ENCODE data around the gene LPAR5. TPM values are rescaled to one million over a fixed set of nuclear protein-coding genes. Genes with fewer than 3 reads are reported as not detected.

LPAR5 gene
- total and polyA plus RNA-seq, 2 of the 8 experiments (the other 6 are each of a cell fraction or from before 2014, with no cell fraction given): 0.22 to 0.24 TPM

GRCh38 chr12:6640497-6640896, 4.7 kb upstream of the LPAR5 start:
- TF ChIP-seq TBP (IDR thresholded peaks at IDR 0.05; ENCODE audit: low read depth, low read length) (no peak), TEAD4 (IDR thresholded peaks at IDR 0.05; ENCODE audit: low read depth, low read length) (no peak), MAFK (IDR thresholded peaks at IDR 0.05; ENCODE audit: low read depth, low read length) (no peak), CBX5 (IDR thresholded peaks at IDR 0.05; ENCODE audit: low read depth, low read length) (no peak), TAF1 (IDR thresholded peaks at IDR 0.05; ENCODE audit: low read depth, low read length) (no peak), RFX5 (IDR thresholded peaks at IDR 0.05; ENCODE audit: borderline replicate concordance, low read depth, low read length) (no peak), RNF2 (IDR thresholded peaks at IDR 0.05; ENCODE audit: borderline replicate concordance, low read depth, low read length, missing control alignments, poor library complexity, severe bottlenecking) (no peak), CHD1 (IDR thresholded peaks at IDR 0.05; ENCODE audit: low read depth, low read length) (no peak), CHD2 (IDR thresholded peaks at IDR 0.05; ENCODE audit: low read length) (no peak), NRF1 (IDR thresholded peaks at IDR 0.05; ENCODE audit: low read depth, low read length) (no peak), SP2 (IDR thresholded peaks at IDR 0.05; ENCODE audit: low read length) (no peak), HDAC2 (IDR thresholded peaks at IDR 0.05; ENCODE audit: borderline replicate concordance in 1 of 2, low read depth in 2 of 2, low read length in 2 of 2) (no peak)
- TF ChIP-seq, protein P1, sequence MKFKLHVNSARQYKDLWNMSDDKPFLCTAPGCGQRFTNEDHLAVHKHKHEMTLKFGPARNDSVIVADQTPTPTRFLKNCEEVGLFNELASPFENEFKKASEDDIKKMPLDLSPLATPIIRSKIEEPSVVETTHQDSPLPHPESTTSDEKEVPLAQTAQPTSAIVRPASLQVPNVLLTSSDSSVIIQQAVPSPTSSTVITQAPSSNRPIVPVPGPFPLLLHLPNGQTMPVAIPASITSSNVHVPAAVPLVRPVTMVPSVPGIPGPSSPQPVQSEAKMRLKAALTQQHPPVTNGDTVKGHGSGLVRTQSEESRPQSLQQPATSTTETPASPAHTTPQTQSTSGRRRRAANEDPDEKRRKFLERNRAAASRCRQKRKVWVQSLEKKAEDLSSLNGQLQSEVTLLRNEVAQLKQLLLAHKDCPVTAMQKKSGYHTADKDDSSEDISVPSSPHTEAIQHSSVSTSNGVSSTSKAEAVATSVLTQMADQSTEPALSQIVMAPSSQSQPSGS (IDR thresholded peaks at IDR 0.05; ENCODE audit: low read length): no peak
- Histone ChIP-seq H3K79me1 (ENCODE audit: low read depth, low read length) (no peaks in the 10 kb centered on the region), H4K8ac (ENCODE audit: extremely low read depth, insufficient read depth, low read length) (no peak overlapping the region), H3K23me2 (ENCODE audit: low read depth, low read length) (no peaks in the 10 kb centered on the region), H3K23ac (ENCODE audit: insufficient read length) (no peak overlapping the region), H2BK120ac (replicated peaks; ENCODE audit: low read depth, low read length) (no peak overlapping the region), H3K14ac (ENCODE audit: insufficient read length) (no peak overlapping the region), H3K56ac (replicated peaks; ENCODE audit: insufficient read length, low read depth, low read length) (no peak overlapping the region), H2AK5ac (ENCODE audit: low read depth, low read length) (no peak overlapping the region), H3K4ac (replicated peaks; ENCODE audit: insufficient read length, low read depth, low read length) (no peak overlapping the region), H3K27me3 (replicated peaks in 1 of 4; ENCODE audit: control insufficient read depth in 3 of 4, extremely low read depth in 1 of 4, insufficient read depth in 3 of 4, low read length in 3 of 4) (no peaks in the 10 kb centered on the region; a peak in 1 of 7 replicates), H2BK15ac (ENCODE audit: low read length) (no peak overlapping the region), H2BK20ac (ENCODE audit: low read length) (no peak overlapping the region), H3K36me3 (ENCODE audit: control insufficient read depth in 2 of 4, insufficient read depth in 4 of 4, low read length in 3 of 4) (no peaks in the 10 kb centered on the region), H3K4me2 (ENCODE audit: insufficient read depth in 1 of 2, low read depth in 2 of 2, low read length in 2 of 2) (no peak overlapping the region), H4K5ac (ENCODE audit: insufficient read length, low read depth, low read length) (no peak overlapping the region), H3K9me3 (ENCODE audit: insufficient read depth in 2 of 2, low read depth in 1 of 2, low read length in 1 of 2) (no peaks in the 10 kb centered on the region), H3K18ac (ENCODE audit: extremely low read depth, low read length) (no peak overlapping the region), H2BK12ac (ENCODE audit: low read depth, low read length) (no peak overlapping the region), H2BK5ac (ENCODE audit: low read depth, low read length) (no peak overlapping the region), H3K79me2 (ENCODE audit: control insufficient read depth in 1 of 2, insufficient read depth in 2 of 2, low read length in 2 of 2) (no peaks in the 10 kb centered on the region), H4K91ac (replicated peaks; ENCODE audit: insufficient read length, low read length) (no peak overlapping the region), H4K20me1 (replicated peaks in 1 of 2; ENCODE audit: control insufficient read depth in 1 of 2, insufficient read depth in 2 of 2, low read length in 2 of 2) (no peaks in the 10 kb centered on the region), H3K27ac (ENCODE audit: low read depth, low read length) (no peak overlapping the region), H2AFZ (ENCODE audit: low read length) (no peak overlapping the region), H3K9ac (replicated peaks in 1 of 4; ENCODE audit: extremely low read depth in 1 of 4, low read depth in 3 of 4, low read length in 3 of 4) (no peak overlapping the region), H3K4me3 (ENCODE audit: extremely low read depth in 1 of 4, insufficient read depth in 2 of 4, low read depth in 3 of 4, low read length in 4 of 4) (no peak overlapping the region), H3K4me1 (replicated peaks in 1 of 4; ENCODE audit: control insufficient read depth in 3 of 4, insufficient read depth in 4 of 4, low read length in 3 of 4) (peaks cover 0 to 4% (median under 1%) of the 10 kb centered on the region in 4 experiments; a peak in 2 of 7 replicates)
- ChIA-PET CTCF (ENCODE audit: partially characterized antibody) (interaction anchor here (0.6 to 4.1 kb wide), 7 partner anchors 9 to 92 kb away, joined by 3 to 42 read pairs (median 3); no protein-coding TSS in a partner anchor), POLR2A (ENCODE audit: partially characterized antibody) (interaction anchor here (0.5 to 1.7 kb wide), 6 partner anchors 9 to 105 kb away, joined by 3 to 5 read pairs (median 3); partner anchors contain the start of gene ZNF384)
- DNase-seq (ENCODE audit: low read depth in 1 of 2, low spot score in 2 of 2) (no peak), FAIRE-seq (no peak)
- 85% methylated on average over 4 of the region's 4 CpGs; no CpG with 5 or more reads in 1 of the 2 experiments for WGBS, 2 experiments (ENCODE audit: extremely low coverage in 1 of 2, insufficient coverage in 1 of 2, insufficient read length in 1 of 2, insufficient replicate concordance in 2 of 2, low coverage in 1 of 2, low lambda C conversion rate in 2 of 2, missing lambda C conversion rate in 1 of 2)

All from H1 (cell line).